CD4-positive, alpha-beta T cell treated with Interleukin-10 for 1 hour (primary cell): ENCODE measurements around the gene CRELD2.

Experiments
- DNase-seq: peaks from one replicate; pipeline ENCODE4 v3.0.0-alpha.2; 2020

CRELD2 gene

DNA sequence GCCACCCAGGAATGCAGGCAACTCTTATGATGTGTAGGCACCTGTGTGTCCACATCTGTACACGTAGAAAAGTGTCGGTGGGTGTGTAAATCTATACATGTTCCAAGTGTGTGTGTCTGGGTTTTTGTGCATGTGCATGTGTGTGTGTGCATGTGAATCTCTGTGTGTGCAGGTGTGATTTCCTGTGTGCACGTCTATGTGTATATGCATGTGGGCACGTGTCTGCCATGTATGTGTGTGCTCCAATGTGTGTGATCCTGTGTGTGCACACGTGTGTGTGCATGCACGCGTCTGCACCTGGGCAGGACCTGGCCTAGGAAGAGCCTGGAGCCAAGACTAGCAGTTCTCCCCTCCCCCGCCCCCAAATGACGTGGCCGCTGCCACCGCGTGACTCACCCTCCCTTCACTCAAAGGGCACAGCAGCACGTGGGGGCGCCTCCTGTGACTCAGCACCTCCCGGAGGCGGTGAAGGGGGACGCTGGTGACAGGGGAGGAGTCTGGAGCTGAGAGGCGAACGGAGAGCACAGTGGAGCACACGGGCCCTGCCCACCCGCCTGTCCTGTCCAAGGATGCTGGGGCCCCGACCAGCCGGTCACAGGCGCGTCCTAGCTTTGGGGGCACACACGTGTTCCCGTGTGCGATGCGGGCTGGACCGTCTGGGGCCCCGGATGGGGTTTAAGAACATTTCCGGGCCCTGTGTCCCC is 52.2 kb downstream of the CRELD2 start:
- peak; percentile 94 for DNase-seq

DNA sequence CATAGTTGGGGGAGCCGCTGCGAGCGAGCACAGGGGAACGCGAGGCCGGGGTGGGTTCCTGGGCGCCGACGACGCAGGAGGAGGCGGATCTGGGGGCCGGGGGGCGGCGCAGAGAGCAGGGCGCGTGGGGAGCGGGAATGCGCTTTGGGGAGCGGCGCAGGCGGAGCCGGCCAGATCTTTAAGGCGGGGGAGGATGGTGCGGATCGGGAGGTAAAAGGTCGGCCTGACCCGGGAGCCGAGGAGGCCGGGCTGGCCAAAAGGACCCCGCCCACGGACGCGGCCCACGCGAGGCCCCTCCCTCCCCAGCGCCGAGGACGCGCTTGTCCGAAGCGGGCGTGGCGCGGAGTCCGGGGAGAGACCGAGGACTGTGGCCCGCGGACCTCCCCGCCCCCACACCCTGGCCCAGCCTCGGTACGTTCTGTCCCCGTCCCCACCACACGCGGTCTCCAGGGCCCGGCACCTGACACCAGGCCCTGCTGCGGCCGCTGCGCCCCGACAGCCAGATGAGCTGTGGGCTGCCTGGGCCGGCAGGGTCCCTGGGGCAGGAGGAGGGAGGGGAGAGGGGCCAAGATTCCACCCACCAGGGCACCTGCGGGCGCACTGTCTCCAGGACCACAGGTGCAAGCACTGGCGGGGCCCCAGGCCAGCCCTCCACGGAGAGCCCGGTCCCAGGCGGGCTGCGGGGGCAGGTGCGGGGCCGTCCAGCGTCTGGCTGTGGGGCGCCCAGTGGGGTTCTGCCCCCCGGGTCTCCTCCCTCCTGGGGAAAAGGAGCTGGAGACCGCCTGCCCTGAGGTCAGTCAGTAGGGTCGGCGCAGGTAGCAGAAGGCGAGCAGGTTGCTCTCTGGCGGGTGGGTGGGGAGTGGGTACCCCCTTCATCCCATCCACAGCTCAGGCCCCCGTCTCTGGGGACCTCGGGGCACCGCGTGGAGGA is 53.1 kb downstream of the CRELD2 start:
- no peak for DNase-seq

DNA sequence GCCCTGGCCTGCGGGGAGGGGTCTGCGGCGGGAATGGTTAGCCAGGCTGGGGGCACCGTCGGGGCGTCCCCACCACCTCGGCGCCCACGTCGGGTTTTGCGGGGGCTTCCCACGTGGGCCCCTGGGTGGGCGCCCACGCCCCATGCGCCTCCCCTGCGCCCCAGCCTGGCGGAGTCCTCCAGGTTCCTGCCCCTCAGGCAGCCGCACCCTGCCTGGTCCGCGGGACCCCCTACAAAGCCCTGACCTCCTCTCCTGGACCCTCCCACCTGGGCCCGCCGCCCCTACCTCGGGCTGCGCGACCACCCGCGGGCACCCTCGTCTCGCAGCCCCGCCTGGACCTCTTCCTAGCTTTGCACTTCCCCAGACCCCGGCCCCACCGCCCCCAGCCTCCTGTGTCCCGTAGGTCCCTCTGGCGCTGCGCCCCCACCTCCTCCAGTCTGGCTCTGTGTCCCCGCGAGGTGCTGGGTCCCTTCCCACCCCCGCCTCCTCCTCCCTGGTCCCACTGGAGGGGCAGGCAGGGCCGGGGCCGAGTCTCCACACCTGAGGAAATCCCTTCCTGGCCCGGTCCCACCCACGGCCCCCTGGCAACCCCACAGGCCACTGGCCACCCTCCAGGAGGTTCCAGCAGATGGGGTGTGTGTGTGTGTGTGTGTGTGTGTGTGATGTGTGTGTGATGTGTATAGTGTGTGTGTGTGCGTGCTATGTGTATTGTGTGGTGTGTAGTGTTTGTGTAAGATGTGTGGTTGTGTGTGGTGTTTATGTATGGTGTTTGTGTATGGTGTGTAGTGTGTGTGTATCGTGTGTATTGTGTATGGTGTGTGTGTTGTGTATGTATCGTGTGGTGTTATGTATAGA is 54.0 kb downstream of the CRELD2 start:
- no peak for DNase-seq

DNA sequence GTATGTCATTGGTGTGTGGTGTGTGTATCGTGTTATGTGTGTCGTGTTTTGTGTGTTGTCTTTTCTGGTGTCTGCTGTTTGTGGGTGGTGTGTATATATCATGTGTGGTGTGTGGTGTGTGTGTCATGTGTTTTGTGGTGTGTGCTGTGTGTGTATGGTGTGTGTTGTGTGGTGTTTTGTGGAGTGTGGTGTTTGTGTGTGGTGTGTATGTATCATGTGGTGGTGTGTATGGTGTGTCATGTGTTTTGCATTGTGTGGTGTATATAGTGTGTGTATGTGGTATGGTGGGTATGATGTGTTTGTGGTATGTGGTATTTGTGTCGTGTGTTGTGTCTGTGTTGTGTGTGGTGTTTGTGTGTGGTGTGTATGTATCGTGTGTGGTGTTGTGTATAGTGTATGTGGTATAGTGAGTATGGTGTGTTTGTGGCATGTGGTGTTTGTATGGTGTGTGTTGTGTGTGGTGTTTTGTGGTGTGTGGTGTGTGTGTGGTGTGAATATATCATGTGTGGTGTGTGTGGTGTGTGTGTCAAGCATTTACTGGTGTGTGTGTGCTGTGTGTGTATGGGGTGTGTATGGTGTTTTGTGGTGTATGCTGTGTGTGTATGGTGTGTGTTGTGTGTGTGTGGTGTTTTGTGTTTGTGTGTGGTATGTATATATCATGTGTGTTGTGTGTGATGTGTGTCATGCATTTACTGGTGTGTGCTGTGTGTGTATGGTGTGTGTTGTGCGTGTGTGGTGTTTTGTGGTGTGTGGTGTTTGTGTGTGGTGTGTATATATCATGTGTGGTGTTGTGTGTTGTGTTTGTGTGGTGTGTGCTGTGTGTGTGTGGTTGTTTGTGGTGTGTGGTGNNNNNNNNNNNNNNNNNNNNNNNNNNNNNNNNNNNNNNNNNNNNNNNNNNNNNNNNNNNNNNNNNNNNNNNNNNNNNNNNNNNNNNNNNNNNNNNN is 54.9 kb downstream of the CRELD2 start:
- peak; percentile 24 for DNase-seq

DNA sequence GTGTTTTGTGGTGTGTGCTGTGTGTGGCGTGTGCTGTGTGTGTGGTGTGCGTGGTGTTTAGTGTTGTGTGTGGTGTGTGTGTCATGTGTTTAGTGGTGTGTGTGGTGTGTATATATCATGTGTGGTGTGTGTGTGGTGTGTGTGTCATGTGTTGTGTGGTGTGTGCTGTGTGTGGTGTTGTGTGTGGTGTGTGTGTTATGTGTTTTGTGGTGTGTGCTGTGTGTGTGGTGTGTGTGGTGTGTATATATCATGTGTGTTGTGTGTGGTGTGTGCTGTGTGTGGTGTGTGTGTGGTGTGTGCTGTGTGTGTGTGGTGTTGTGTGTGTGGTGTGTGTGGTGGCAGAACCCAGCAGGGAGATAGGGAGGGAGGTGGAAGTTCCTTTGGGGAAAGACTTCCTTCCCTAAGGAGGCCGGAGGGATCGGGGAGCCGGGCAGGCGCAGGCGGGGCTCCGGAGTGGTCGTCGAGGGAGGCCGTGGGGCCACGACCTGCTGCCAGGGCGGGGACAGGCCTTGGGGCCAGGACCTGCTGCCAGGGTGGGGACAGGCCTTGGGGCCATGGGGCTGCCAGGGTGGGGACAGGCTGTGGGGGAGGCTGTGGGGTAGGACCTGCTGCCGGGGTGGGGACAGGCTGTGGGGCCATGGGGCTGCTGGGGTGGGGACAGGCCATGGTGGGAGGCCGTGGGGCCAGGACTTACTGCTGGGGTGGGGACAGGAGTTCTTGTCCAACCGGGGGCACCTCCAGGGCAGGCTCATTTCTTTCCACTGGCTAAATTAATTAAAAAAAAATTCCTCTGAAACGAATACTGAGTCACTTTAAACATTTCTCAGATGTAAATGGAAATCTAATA is 57.3 kb downstream of the CRELD2 start:
- peak; percentile 38 for DNase-seq

DNA sequence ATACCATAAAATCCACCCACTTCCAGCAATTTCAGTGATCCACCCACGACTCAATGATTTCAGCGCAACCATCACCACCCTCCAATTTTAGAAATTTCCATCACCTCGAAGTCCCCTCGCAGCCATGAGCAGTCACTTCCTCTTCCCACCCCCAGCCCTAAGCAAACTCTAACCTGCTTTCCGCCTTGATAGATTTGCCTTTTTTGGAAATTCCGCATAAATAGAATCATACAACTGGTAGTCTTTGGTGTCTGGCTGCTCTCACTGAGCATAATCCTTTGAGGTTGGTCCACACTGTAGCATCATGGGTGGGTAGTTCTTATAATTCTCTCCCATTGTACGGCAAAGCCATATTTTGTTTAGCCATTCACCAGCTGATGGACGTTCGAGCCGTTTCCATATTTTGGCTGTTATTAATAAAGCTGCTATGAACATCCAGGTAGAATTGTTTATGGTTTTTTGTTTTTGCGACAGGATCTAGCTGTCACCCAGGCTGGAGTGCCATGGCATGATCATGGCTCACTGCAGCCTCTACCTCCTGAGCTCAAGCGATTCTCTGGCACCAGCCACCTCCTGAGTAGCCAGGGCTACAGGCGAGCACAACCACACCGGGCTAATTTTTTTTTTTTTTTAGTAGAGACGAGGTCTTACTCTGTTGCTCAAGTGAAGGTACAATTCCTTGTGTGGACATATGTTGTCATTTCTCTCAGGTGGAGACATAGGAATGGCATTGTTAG is 58.2 kb downstream of the CRELD2 start:
- peak; percentile 77 for DNase-seq
